Smooth muscle cell (in vitro differentiated cells): ENCODE data around the gene KRT77. TPM values are rescaled to one million over a fixed set of nuclear protein-coding genes. Genes with fewer than 3 reads are reported as not detected.

Experiments used
- DNase-seq: peaks from one replicate; lab custom pipeline; 2025; ENCODE audit not compliant: unreplicated experiment; lab: John Stamatoyannopoulos, UW
- H2AFZ ChIP-seq: fragments of 200-600 bp; sonication (generic); 2 replicates; pipeline ENCODE4 v1.6.0; 2016; ENCODE audit warnings: antibody characterized with exemption, low read depth, mild to moderate bottlenecking
- H3F3A ChIP-seq: fragments of 200-600 bp; sonication (generic); 2 replicates; pipeline ENCODE4 v1.6.0; 2017; ENCODE audit warnings: antibody characterized with exemption, low read depth
- H3K27ac ChIP-seq: fragments of 200-600 bp; sonication (generic); 2 replicates; pipeline ENCODE4 v1.5.1; 2016; ENCODE audit warnings: low read depth, mild to moderate bottlenecking
- H3K27me3 ChIP-seq: fragments of 200-600 bp; sonication (generic); 2 replicates; pipeline ENCODE4 v1.6.1; 2016; ENCODE audit warnings: low read depth, mild to moderate bottlenecking
- H3K36me3 ChIP-seq: fragments of 200-600 bp; sonication (generic); 2 replicates; pipeline ENCODE4 v1.5.1; 2016; ENCODE audit warnings: low read depth
- H3K4me1 ChIP-seq: fragments of 200-600 bp; sonication (generic); 2 replicates; pipeline ENCODE4 v1.5.1; 2016; ENCODE audit warnings: low read depth
- H3K4me2 ChIP-seq: fragments of 200-600 bp; sonication (generic); 2 replicates; pipeline ENCODE4 v1.6.0; 2016; ENCODE audit warnings: mild to moderate bottlenecking
- H3K4me3 ChIP-seq: fragments of 200-600 bp; sonication (generic); 2 replicates; pipeline ENCODE4 v1.5.1; 2016; ENCODE audit warnings: mild to moderate bottlenecking
- H3K79me2 ChIP-seq: fragments of 200-600 bp; sonication (generic); 2 replicates; pipeline ENCODE4 v1.6.0; 2016; ENCODE audit warnings: low read depth, mild to moderate bottlenecking
- H3K9ac ChIP-seq: fragments of 200-600 bp; sonication (generic); 2 replicates; pipeline ENCODE4 v1.6.0; 2016; ENCODE audit warnings: low read depth
- H3K9me3 ChIP-seq: fragments of 200-600 bp; sonication (generic); replicated peaks from 2 replicates; pipeline ENCODE4 v1.5.1; 2016; ENCODE audit warnings: low read depth
- H4K20me1 ChIP-seq: fragments of 200-600 bp; sonication (generic); 2 replicates; pipeline ENCODE4 v1.6.0; 2016; ENCODE audit warnings: low read depth
- WGBS: methylation state at CpG from one replicate; pipeline ENCODE4 v1.1.7; 2016; ENCODE audit warnings: low lambda C conversion rate; 5-methylcytosine and 5-hydroxymethylcytosine counted together
- polyA plus RNA-seq: library from polyadenylated mRNA; unstranded; fragments of >200 nt; fragmentation: Nextera tagmentation; extraction: Ambion mirVana; gene quantifications from 2 replicates; pipeline ENCODE4 v1.2.1, GENCODE V29; 2016
- total RNA-seq: library from RNA; depleted of rRNA; stranded (reverse); fragments of >200 nt; gene quantifications from 2 replicates; pipeline ENCODE4 v1.2.3, GENCODE V29; 2014
- TF ChIP-seq, protein P1 (sequence below): fragments of 200-600 bp; sonication (generic); IDR thresholded peaks from 2 replicates; pipeline ENCODE4 v1.5.1; 2017; ENCODE audit warnings: borderline replicate concordance, mild to moderate bottlenecking, antibody characterized with exemption; ENCODE audit not compliant: insufficient read depth, poor library complexity, severe bottlenecking

KRT77 gene
- total and polyA plus RNA-seq, 2 experiments from 2014 or later: 3.8 TPM; not detected in 1

DNA sequence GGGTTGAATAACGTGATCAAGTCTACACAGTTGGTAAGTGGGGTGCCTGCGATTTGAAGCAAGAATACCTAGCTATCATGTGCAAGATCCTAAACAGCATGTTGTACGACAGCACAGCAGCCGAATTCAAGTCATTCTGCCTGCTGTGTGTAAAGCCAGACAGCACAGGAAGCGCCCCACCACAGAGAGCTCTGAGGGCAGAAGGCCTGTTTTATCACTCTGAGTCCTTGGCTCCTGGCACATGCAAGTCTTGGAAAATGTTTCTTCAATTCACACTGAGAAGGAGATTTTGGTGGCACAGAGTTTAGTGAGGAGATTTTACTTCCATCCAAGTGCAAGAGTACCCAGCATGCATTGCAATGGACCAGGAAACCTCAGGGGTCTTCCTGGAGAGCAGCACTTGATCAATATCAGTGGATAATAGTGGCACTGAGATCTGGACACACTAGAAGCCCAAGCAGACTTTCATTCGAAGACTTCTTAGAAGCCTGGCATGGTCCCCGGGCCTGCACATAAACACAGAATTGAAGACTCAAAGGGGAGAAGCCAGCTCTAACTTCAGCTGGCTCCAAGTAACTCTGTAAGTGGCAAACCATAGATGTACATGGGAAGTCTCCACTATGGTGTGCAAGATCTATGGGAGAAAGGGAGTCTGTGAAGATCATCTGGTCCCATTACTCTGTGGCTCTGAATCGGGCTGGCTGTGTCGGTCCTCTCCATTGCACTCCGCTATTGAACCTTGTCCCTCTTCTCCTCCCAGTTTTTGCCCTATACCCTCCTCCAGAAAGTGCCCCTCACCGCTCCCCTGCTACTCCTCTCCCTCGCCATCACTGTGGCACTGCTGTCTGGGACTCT, 21.6 kb downstream of the KRT77 start:
- no peaks in the 10 kb centered on the region for H4K20me1 ChIP-seq
- no peaks in the 10 kb centered on the region for H3K36me3 ChIP-seq
- no peaks in the 10 kb centered on the region for H3K4me1 ChIP-seq
- no peaks in the 10 kb centered on the region for H3F3A ChIP-seq
- peaks cover 69% of the 10 kb centered on the region for H3K27me3 ChIP-seq
- 86% methylated on average over 12 of the region's 12 CpGs for WGBS
- no peak for DNase-seq
- TF ChIP-seq, protein P1, sequence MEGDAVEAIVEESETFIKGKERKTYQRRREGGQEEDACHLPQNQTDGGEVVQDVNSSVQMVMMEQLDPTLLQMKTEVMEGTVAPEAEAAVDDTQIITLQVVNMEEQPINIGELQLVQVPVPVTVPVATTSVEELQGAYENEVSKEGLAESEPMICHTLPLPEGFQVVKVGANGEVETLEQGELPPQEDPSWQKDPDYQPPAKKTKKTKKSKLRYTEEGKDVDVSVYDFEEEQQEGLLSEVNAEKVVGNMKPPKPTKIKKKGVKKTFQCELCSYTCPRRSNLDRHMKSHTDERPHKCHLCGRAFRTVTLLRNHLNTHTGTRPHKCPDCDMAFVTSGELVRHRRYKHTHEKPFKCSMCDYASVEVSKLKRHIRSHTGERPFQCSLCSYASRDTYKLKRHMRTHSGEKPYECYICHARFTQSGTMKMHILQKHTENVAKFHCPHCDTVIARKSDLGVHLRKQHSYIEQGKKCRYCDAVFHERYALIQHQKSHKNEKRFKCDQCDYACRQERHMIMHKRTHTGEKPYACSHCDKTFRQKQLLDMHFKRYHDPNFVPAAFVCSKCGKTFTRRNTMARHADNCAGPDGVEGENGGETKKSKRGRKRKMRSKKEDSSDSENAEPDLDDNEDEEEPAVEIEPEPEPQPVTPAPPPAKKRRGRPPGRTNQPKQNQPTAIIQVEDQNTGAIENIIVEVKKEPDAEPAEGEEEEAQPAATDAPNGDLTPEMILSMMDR: no peak
- no peak overlapping the region for H3K27ac ChIP-seq
- H3K4me2 ChIP-seq: no peak overlapping the region
- no peaks in the 10 kb centered on the region for H3K9me3 ChIP-seq
- H2AFZ ChIP-seq: no peak overlapping the region
- no peak overlapping the region for H3K9ac ChIP-seq
- H3K4me3 ChIP-seq: no peak overlapping the region
- no peaks in the 10 kb centered on the region for H3K79me2 ChIP-seq

DNA sequence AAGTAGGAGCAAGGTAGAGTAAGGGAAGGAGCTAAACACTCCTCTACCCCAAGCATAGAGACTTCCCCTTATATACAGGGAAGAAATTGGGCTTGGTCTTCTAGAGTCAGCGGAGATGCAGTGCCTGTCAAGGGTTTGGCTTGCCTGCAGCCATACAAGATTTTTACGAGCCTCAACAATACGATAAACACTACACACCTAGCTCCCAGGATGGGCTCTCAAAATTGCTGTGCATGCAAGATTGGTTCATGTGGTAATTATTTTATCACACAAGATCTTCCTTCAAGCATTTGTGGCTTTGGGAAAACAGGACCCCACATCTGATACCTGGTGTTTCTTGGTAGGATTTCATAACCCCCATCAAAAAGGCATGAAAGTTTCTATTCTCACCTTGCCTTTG, 23.0 kb downstream of the KRT77 start, which contains the start of gene KRT1:
KRT1 (minus strand) TSS at position 45 of the 400 bp plus-strand sequence. CDS start 59 bp downstream, outside the sequence.
- Histone ChIP-seq H3F3A (no peaks in the 10 kb centered on the region), H4K20me1 (no peaks in the 10 kb centered on the region), H2AFZ (no peak within 1 kb of the TSS), H3K9ac (no peak within 1 kb of the TSS), H3K4me1 (no peaks in the 10 kb centered on the region), H3K27ac (no peak within 1 kb of the TSS), H3K4me2 (no peak within 1 kb of the TSS), H3K36me3 (no peaks in the 10 kb centered on the region), H3K27me3 (peaks cover 55% of the 10 kb centered on the region), H3K4me3 (no peak within 1 kb of the TSS), H3K79me2 (no peaks in the 10 kb centered on the region), H3K9me3 (no peaks in the 10 kb centered on the region)
- TF ChIP-seq, protein P1: no peak
- WGBS: 94% methylated on average over 3 of the region's 3 CpGs
- DNase-seq: no peak

- Histone ChIP-seq H3K9ac (no peak overlapping the region), H4K20me1 (no peaks in the 10 kb centered on the region), H3K9me3 (no peaks in the 10 kb centered on the region), H3K4me1 (no peaks in the 10 kb centered on the region), H3K4me3 (no peak overlapping the region), H2AFZ (no peak overlapping the region), H3K79me2 (no peaks in the 10 kb centered on the region), H3F3A (no peaks in the 10 kb centered on the region), H3K27ac (no peak overlapping the region), H3K27me3 (peaks cover 51% of the 10 kb centered on the region), H3K36me3 (no peaks in the 10 kb centered on the region), H3K4me2 (no peak overlapping the region)
- TF ChIP-seq, protein P1: no peak
- 92% methylated on average over 5 of the region's 5 CpGs for WGBS
- DNase-seq: no peak
Measured at GRCh38 chr12:52679875-52680274, 23.4 kb downstream of the KRT77 start.
